Mammary epithelial cell (primary cell): Measurements from ENCODE around the gene ITGA11.

ENCODE experiments used
- EZH2 ChIP-seq: IDR thresholded peaks from 2 replicates; pipeline ENCODE4 v1.6.1; 2012; ENCODE audit warnings: low read length, inconsistent platforms, borderline replicate concordance
- TF ChIP-seq, protein P1 (sequence below), 2 donors: IDR thresholded peaks in 1 of 2; conservative IDR thresholded peaks in 1 of 2; 2 replicates each; pipeline ENCODE4 v1.5.1; 2011 to 2012; ENCODE audit warnings: inconsistent platforms in 2 of 2, low read length in 2 of 2, mild to moderate bottlenecking in 2 of 2, control low read depth in 1 of 2, low read depth in 1 of 2; ENCODE audit not compliant: insufficient read depth in 1 of 2; ENCODE audit errors: extremely low read depth in 1 of 2

DNA sequence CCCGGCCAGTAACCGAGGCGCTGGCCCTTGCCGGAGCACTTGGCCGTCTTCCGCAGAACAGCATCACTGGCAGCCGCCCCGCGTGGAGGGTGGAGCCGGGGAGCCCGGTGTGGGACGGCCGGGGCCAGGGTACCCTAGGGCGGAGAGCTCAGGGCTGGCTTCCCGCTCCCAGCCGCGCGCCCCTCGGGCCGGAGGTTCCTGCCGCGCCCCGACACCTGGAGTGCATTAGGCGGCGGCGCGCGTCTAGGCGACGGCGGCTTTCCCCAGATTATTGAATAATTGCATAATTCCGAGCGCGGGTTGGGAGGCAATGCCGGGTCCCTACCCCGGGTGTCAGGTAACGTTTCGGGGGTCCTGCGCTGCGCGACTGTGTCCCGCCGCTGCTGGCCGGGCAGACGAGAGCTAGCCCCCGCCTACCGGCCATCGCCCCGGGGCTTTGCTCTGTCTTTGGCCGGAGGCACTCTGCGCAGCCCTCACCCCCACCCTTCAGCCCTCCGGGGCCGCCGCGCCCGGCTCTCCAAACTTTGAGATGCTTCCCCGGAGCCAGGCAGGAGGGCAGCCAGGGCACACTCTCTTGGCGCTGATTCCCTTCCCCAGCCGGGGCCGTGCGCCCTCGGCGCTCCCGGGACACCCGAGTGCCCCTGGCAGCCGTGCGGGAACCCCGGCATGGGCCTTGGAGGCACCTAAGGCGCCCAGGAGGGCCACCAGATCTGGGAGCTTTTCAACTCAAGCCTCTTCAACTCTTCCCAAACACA, 749 bp downstream of the ITGA11 start:
- TF ChIP-seq, protein P1, sequence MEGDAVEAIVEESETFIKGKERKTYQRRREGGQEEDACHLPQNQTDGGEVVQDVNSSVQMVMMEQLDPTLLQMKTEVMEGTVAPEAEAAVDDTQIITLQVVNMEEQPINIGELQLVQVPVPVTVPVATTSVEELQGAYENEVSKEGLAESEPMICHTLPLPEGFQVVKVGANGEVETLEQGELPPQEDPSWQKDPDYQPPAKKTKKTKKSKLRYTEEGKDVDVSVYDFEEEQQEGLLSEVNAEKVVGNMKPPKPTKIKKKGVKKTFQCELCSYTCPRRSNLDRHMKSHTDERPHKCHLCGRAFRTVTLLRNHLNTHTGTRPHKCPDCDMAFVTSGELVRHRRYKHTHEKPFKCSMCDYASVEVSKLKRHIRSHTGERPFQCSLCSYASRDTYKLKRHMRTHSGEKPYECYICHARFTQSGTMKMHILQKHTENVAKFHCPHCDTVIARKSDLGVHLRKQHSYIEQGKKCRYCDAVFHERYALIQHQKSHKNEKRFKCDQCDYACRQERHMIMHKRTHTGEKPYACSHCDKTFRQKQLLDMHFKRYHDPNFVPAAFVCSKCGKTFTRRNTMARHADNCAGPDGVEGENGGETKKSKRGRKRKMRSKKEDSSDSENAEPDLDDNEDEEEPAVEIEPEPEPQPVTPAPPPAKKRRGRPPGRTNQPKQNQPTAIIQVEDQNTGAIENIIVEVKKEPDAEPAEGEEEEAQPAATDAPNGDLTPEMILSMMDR (conservative IDR thresholded peaks at IDR 0.05 in 1 of 2, IDR thresholded peaks at IDR 0.05 in 1 of 2; ENCODE audit: extremely low read depth in 1 of 2, insufficient read depth in 1 of 2, low read depth in 1 of 2, low read length in 2 of 2): no peak
- no peak for TF ChIP-seq EZH2
